Ishikawa (cell line): ENCODE data around the gene FTHL17.

Source experiments
- CEBPB ChIP-seq: IDR thresholded peaks from 2 replicates; pipeline ENCODE4 v1.6.1; 2012
- CREB1 ChIP-seq: IDR thresholded peaks from 2 replicates; pipeline ENCODE4 v1.6.1; 2012; ENCODE audit warnings: low read depth
- EGR1 ChIP-seq: IDR thresholded peaks from 2 replicates; pipeline ENCODE4 v1.6.1; 2012
- EP300 ChIP-seq: IDR thresholded peaks from 2 replicates; pipeline ENCODE4 v1.6.1; 2012; ENCODE audit warnings: borderline replicate concordance
- FOXM1 ChIP-seq: IDR thresholded peaks from 2 replicates; pipeline ENCODE4 v1.6.1; 2012; ENCODE audit warnings: low read depth, borderline replicate concordance
- NFIC ChIP-seq: IDR thresholded peaks from 2 replicates; pipeline ENCODE4 v1.6.1; 2012
- RAD21 ChIP-seq: IDR thresholded peaks from 2 replicates; pipeline ENCODE4 v1.6.1; 2012; ENCODE audit warnings: low read depth
- TAF1 ChIP-seq: IDR thresholded peaks from 2 replicates; pipeline ENCODE4 v1.6.1; 2012; ENCODE audit warnings: low read depth, mild to moderate bottlenecking
- TCF12 ChIP-seq: IDR thresholded peaks from 2 replicates; pipeline ENCODE4 v1.6.1; 2012; ENCODE audit warnings: low read depth
- TEAD4 ChIP-seq: IDR thresholded peaks from 2 replicates; pipeline ENCODE4 v1.6.1; 2012
- YY1 ChIP-seq: IDR thresholded peaks from 2 replicates; pipeline ENCODE4 v1.6.1; 2012; ENCODE audit warnings: low read depth
- ZBTB7A ChIP-seq: IDR thresholded peaks from 2 replicates; pipeline ENCODE4 v1.6.1; 2012; ENCODE audit warnings: low read depth
- TF ChIP-seq, protein P1 (sequence below): IDR thresholded peaks from 2 replicates; pipeline ENCODE4 v1.6.1; 2012
- TF ChIP-seq, protein P2 (sequence below): IDR thresholded peaks from 2 replicates; pipeline ENCODE4 v1.6.1; 2012
- TF ChIP-seq, protein P3 (sequence below): IDR thresholded peaks from 2 replicates; pipeline ENCODE4 v1.6.1; 2012; ENCODE audit warnings: low read depth, mild to moderate bottlenecking

Gene FTHL17

DNA sequence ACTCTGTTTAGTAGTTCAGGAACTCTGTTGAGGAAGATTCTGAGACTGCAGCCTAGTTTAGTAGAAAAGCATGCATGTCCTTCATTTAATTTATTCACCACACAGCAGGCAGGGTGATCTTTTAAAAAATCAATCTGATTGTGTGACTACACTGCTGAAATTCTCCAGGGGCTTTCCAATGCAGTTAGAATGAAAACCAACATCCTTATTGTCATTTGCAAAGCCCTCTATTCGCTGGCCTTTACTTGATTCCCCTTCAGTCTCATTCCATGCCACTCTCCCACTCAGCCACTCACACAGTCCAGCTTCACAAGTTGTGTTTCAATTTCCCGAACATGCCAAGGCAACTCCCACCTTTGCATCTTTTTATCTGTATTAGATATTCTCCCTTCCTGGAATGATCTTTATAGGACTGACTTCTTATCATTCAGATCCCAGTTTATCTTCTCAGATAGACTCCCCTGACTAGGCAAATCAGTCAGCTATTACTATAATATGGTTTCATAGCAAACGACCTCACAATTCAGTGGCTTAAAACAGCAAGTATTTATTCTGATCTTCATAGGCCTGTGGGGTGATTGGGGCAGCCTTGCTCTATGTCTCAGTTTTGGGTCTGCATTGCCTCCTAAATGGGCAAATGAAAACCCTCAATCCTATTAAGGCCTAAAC is 21.3 kb upstream of the FTHL17 start:
- TF ChIP-seq CEBPB, result no peak
- TF ChIP-seq YY1, result no peak
- no peak for TF ChIP-seq ZBTB7A
- TF ChIP-seq, protein P1, sequence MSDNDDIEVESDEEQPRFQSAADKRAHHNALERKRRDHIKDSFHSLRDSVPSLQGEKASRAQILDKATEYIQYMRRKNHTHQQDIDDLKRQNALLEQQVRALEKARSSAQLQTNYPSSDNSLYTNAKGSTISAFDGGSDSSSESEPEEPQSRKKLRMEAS, result no peak
- no peak for TF ChIP-seq NFIC
- TF ChIP-seq TAF1, result no peak
- no peak for TF ChIP-seq FOXM1
- TF ChIP-seq, protein P2, sequence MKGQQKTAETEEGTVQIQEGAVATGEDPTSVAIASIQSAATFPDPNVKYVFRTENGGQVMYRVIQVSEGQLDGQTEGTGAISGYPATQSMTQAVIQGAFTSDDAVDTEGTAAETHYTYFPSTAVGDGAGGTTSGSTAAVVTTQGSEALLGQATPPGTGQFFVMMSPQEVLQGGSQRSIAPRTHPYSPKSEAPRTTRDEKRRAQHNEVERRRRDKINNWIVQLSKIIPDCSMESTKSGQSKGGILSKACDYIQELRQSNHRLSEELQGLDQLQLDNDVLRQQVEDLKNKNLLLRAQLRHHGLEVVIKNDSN, result no peak
- TF ChIP-seq EP300, result no peak
- TF ChIP-seq, protein P3, sequence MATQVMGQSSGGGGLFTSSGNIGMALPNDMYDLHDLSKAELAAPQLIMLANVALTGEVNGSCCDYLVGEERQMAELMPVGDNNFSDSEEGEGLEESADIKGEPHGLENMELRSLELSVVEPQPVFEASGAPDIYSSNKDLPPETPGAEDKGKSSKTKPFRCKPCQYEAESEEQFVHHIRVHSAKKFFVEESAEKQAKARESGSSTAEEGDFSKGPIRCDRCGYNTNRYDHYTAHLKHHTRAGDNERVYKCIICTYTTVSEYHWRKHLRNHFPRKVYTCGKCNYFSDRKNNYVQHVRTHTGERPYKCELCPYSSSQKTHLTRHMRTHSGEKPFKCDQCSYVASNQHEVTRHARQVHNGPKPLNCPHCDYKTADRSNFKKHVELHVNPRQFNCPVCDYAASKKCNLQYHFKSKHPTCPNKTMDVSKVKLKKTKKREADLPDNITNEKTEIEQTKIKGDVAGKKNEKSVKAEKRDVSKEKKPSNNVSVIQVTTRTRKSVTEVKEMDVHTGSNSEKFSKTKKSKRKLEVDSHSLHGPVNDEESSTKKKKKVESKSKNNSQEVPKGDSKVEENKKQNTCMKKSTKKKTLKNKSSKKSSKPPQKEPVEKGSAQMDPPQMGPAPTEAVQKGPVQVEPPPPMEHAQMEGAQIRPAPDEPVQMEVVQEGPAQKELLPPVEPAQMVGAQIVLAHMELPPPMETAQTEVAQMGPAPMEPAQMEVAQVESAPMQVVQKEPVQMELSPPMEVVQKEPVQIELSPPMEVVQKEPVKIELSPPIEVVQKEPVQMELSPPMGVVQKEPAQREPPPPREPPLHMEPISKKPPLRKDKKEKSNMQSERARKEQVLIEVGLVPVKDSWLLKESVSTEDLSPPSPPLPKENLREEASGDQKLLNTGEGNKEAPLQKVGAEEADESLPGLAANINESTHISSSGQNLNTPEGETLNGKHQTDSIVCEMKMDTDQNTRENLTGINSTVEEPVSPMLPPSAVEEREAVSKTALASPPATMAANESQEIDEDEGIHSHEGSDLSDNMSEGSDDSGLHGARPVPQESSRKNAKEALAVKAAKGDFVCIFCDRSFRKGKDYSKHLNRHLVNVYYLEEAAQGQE, result no peak
- no peak for TF ChIP-seq TCF12
- no peak for TF ChIP-seq CREB1
- no peak for TF ChIP-seq TEAD4
- TF ChIP-seq EGR1, result no peak
- no peak for TF ChIP-seq RAD21

DNA sequence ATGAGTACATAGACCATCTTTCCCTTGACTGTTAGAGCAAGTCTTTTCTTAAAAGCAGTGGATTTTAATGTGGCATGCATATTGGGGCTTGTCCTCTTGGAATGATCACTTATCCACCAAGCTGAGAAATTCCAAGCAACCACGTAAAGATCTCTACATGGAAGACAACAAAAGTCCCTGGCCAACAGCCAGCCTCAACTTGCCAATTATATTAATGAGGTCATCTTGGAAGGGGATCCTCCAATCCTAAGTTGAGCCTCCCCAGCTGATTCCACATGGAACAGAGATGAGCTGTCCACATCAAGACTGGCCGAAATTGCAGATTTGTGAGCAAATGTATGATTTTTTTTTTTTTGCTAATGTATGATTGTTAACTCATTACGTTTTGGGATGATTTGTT is 20.6 kb upstream of the FTHL17 start:
- TF ChIP-seq TAF1, result no peak
- TF ChIP-seq EP300, result no peak

DNA sequence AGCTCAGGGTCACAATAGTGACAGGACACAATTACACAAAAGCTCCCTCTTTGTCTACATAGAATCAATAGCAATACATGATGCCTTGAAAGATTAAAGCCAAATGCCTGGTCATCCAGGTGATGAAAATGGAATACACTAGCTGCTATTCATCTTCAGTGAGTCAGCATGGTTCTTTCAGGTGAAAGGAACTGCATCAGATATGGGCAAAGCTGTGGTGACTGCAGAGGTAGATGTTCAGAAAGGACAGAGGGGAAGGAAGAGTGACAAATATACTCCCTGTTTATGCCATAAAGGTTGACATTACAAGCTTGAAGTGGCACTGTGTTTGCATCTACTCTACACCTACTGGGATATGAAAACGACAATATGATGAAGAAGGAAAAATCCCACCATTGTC is 20.0 kb upstream of the FTHL17 start:
- no peak for TF ChIP-seq TCF12
- TF ChIP-seq NFIC, result no peak
- TF ChIP-seq, protein P1, result no peak
- TF ChIP-seq CEBPB, result no peak
- TF ChIP-seq CREB1, result no peak
- TF ChIP-seq YY1, result no peak

DNA sequence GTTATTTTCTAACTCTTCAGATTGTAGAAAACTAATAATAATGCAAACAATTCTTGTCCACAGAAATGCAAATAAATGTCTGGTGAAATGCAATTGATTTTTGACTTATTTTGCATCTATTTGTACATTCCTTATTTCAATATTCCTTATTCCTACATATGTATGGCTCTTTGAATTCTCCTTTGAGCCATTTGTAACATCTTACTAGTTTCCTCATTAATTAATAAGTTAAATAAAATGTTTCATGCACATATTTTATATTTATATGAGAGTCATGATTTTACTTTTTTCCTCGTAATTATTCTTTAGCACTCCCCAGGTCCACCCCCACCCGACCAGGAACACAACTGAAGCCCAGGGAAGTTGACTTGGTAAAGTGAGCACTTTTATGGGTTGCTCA is 2.7 kb upstream of the FTHL17 start:
- TF ChIP-seq EGR1, result no peak
- TF ChIP-seq TEAD4, result no peak
- TF ChIP-seq EP300, result no peak
- no peak for TF ChIP-seq CEBPB
- TF ChIP-seq, protein P3, result no peak
- no peak for TF ChIP-seq NFIC
- TF ChIP-seq, protein P1, result no peak
- no peak for TF ChIP-seq FOXM1
- no peak for TF ChIP-seq ZBTB7A

DNA sequence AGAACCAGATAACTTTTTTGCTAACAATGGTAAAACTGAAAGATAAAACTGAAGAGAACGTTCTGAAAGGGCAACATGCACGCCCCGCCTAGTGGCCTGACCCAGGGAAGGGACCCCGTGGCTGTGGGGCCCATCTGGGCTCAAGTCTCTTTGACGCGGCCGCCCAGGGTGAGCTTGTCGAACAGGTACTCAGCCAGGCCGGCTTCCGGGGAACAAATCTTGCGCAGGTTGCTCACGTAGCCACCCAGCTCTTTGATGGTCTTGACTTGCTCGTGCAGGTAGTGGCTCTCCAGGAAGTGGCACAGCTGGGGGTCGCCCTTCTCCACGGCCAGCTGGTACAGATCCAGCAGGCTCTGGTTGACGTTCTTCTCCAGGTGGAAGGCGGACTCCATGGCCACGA is 579 bp downstream of the FTHL17 start:
- TF ChIP-seq YY1 (no peak), TEAD4 (no peak), TCF12 (no peak), ZBTB7A (no peak)
- TF ChIP-seq, protein P3, result no peak
- TF ChIP-seq, protein P2, result no peak
